CD4-positive, alpha-beta T cell treated with Interferon alpha-2 for 1 hour (primary cell): ENCODE measurements around the gene BPIFA3.

ENCODE experiments used
- DNase-seq, 2 donors: peaks; one replicate each; pipeline ENCODE4 v3.0.0-alpha.2; 2020 to 2022

BPIFA3 gene

GRCh38 chr20:33229843-33230242 is 12.7 kb downstream of the BPIFA3 start:
- no peak for DNase-seq

- no peak for DNase-seq
Measured at GRCh38 chr20:33231237-33231636, 14.1 kb downstream of the BPIFA3 start.

GRCh38 chr20:33232486-33233072 is 15.4 kb downstream of the BPIFA3 start:
- DNase-seq: no peak

- DNase-seq: no peak
Measured at GRCh38 chr20:33233129-33233774, 16.1 kb downstream of the BPIFA3 start.

GRCh38 chr20:33234050-33234449 is 16.9 kb downstream of the BPIFA3 start:
- DNase-seq: no peak

- DNase-seq: no peak
Measured at GRCh38 chr20:33235696-33236095, 18.5 kb downstream of the BPIFA3 start, which contains the start of gene BPIFA1. Gene BPIFA1, plus strand, starts transcription at chr20:33235996. Its CDS starts 1,716 bp downstream, at chr20:33237712.

- no peak for DNase-seq
Measured at GRCh38 chr20:33236351-33236750, 19.2 kb downstream of the BPIFA3 start.

GRCh38 chr20:33237989-33238388 is 20.8 kb downstream of the BPIFA3 start:
- no peak for DNase-seq

GRCh38 chr20:33239418-33239817 is 22.3 kb downstream of the BPIFA3 start:
- DNase-seq: no peak

GRCh38 chr20:33239979-33240736 is 23.0 kb downstream of the BPIFA3 start:
- no peak for DNase-seq

- no peak for DNase-seq
Measured at GRCh38 chr20:33240923-33241322, 23.8 kb downstream of the BPIFA3 start.

- no peak for DNase-seq
Measured at GRCh38 chr20:33242319-33243100, 25.4 kb downstream of the BPIFA3 start.

- DNase-seq: no peak
Measured at GRCh38 chr20:33246077-33246476, 28.9 kb downstream of the BPIFA3 start.

GRCh38 chr20:33249456-33249855 is 32.3 kb downstream of the BPIFA3 start:
- DNase-seq: no peak

- no peak for DNase-seq
Measured at GRCh38 chr20:33250666-33251065, 33.5 kb downstream of the BPIFA3 start.

- DNase-seq: no peak
Measured at GRCh38 chr20:33251496-33251895, 34.3 kb downstream of the BPIFA3 start.

GRCh38 chr20:33252460-33252859 is 35.3 kb downstream of the BPIFA3 start:
- DNase-seq: no peak

GRCh38 chr20:33255005-33255404 is 37.9 kb downstream of the BPIFA3 start:
- no peak for DNase-seq

- DNase-seq: no peak
Measured at GRCh38 chr20:33257237-33257636, 40.1 kb downstream of the BPIFA3 start.

GRCh38 chr20:33259371-33259770 is 42.2 kb downstream of the BPIFA3 start:
- no peak for DNase-seq

GRCh38 chr20:33261465-33261864 is 44.3 kb downstream of the BPIFA3 start:
- DNase-seq: no peak

GRCh38 chr20:33262658-33263065 is 45.5 kb downstream of the BPIFA3 start:
- peak in 1 of 2 donors; percentile 3 for DNase-seq

- DNase-seq: no peak
Measured at GRCh38 chr20:33263784-33264183, 46.6 kb downstream of the BPIFA3 start.
